K562 (cell line): ENCODE data around the gene ZNF502. TPM values are rescaled to one million over a fixed set of nuclear protein-coding genes. Genes with fewer than 3 reads are reported as not detected.
A peak's percentile ranks its signal among the peaks of the same experiment; 100 is the strongest.

ENCODE experiments used
- ATAC-seq: fragments of 200-7000 bp; cut with Tn5 transposase; 3 replicates; pipeline ENCODE4 v1.9.1; 2020; ENCODE audit warnings: moderate library complexity
- BruUV-seq: library from RNA; stranded (reverse); fragments of 400-500 nt; replicated peaks from 2 replicates; lab custom pipeline; 2021; lab: Mats Ljungman, UMichigan
- CTCF ChIA-PET: fragments of 300-600 bp; formaldehyde crosslinking; extraction: SDS; loops from one replicate; lab custom pipeline; 2021; ENCODE audit warnings: low intra/inter-chr PET ratio; lab: Yijun Ruan, JAX
- POLR2A ChIA-PET: fragments of 300-600, 350-650 bp; sonication (Branson Sonifier 250); formaldehyde crosslinking; extraction: SDS; loops from one replicate; lab custom pipeline; 2021; ENCODE audit warnings: antibody characterized with exemption, inconsistent platforms; lab: Yijun Ruan, JAX
- DNase-seq, 4 experiments: peaks; one replicate each; pipeline versions ENCODE4 v3.0.0 to v3.0.0-alpha.2; 2011 to 2018; ENCODE audit warnings: low spot score in 3 of 4, mixed read lengths in 3 of 4; ENCODE audit errors: extremely low read depth in 1 of 4
- FAIRE-seq: peaks from 2 replicates; lab custom pipeline; 2011; peaks lifted over from hg19 to GRCh38; lab: Jason Lieb, UNC
- H2AFZ ChIP-seq: 2 replicates; pipeline ENCODE4 v1.6.0; 2011; ENCODE audit warnings: low read depth, low read length, control low read depth, inconsistent platforms
- H3K27ac ChIP-seq: fragments of 200-600 bp; 3 replicates; pipeline ENCODE4 v1.8.0; 2011; ENCODE audit warnings: low read depth, mild to moderate bottlenecking, control low read depth, inconsistent platforms, low read length, moderate library complexity, mixed read lengths; ENCODE audit errors: extremely low read depth
- H3K27me3 ChIP-seq, 2 experiments: fragments of 300-600 bp in 1 of 2; 2 replicates in 1 of 2; 3 replicates in 1 of 2; pipeline versions ENCODE4 v1.6.0 to v1.8.0; 2011; ENCODE audit warnings: inconsistent platforms in 2 of 2, low read length in 2 of 2, mild to moderate bottlenecking in 1 of 2, mixed read lengths in 1 of 2, moderate library complexity in 1 of 2; ENCODE audit not compliant: control insufficient read depth in 2 of 2, insufficient read depth in 2 of 2
- H3K36me3 ChIP-seq: fragments of 300-600 bp; 3 replicates; pipeline ENCODE4 v1.8.0; 2011; ENCODE audit warnings: mild to moderate bottlenecking, low read length, inconsistent platforms; ENCODE audit not compliant: control insufficient read depth, insufficient read depth
- H3K4me1 ChIP-seq, 2 experiments: fragments of 200-600 bp in 1 of 2; replicated peaks in 1 of 2; 2 replicates in 1 of 2; 3 replicates in 1 of 2; pipeline versions ENCODE4 v1.5.1 to v1.8.0; 2011; ENCODE audit warnings: inconsistent platforms in 2 of 2, low read length in 2 of 2, mild to moderate bottlenecking in 1 of 2, mixed read lengths in 1 of 2, moderate library complexity in 1 of 2; ENCODE audit not compliant: control insufficient read depth in 2 of 2, insufficient read depth in 2 of 2
- H3K4me2 ChIP-seq: 2 replicates; pipeline ENCODE4 v1.6.1; 2011; ENCODE audit warnings: low read length, control low read depth, inconsistent platforms, mixed read lengths; ENCODE audit not compliant: insufficient read depth
- H3K4me3 ChIP-seq: fragments of 200-600 bp; sonication (generic), shearing (Covaris generic); 2 replicates; pipeline ENCODE4 v1.5.1; 2016; ENCODE audit warnings: control low read depth, inconsistent platforms
- H3K79me2 ChIP-seq: fragments of 200-600 bp; 3 replicates; pipeline ENCODE4 v1.8.0; 2011; ENCODE audit warnings: low read length, inconsistent platforms; ENCODE audit not compliant: control insufficient read depth, insufficient read depth
- H3K9ac ChIP-seq, 2 experiments: 2 replicates each; pipeline versions ENCODE4 v1.6.0 to v1.6.1; 2011; ENCODE audit warnings: low read depth in 2 of 2, low read length in 2 of 2, control low read depth in 1 of 2, inconsistent platforms in 1 of 2, mild to moderate bottlenecking in 1 of 2, mixed read lengths in 1 of 2; ENCODE audit not compliant: insufficient read depth in 1 of 2
- H3K9me1 ChIP-seq: one replicate; pipeline ENCODE4 v1.6.0; 2011; ENCODE audit warnings: inconsistent platforms, mild to moderate bottlenecking, low read length, moderate library complexity; ENCODE audit not compliant: control insufficient read depth, insufficient read depth
- H3K9me3 ChIP-seq: replicated peaks from 2 replicates; pipeline ENCODE4 v1.5.1; 2011; ENCODE audit warnings: low read depth, low read length, inconsistent platforms; ENCODE audit not compliant: control insufficient read depth, insufficient read depth
- H4K20me1 ChIP-seq: replicated peaks from 2 replicates; pipeline ENCODE4 v1.6.1; 2011; ENCODE audit warnings: low read length, inconsistent platforms, mixed read lengths; ENCODE audit not compliant: control insufficient read depth, insufficient read depth
- CBX3 ChIP-seq, 2 experiments: IDR thresholded peaks; 1 replicate in 1 of 2; 2 replicates in 1 of 2; pipeline ENCODE4 v1.6.1; 2012; ENCODE audit warnings: inconsistent platforms in 2 of 2, low read length in 2 of 2, borderline replicate concordance in 1 of 2, control low read depth in 1 of 2
- CBX5 ChIP-seq: IDR thresholded peaks from 2 replicates; pipeline ENCODE4 v1.6.1; 2014; ENCODE audit warnings: low read depth, borderline replicate concordance
- CHD1 ChIP-seq: fragments of 200-600 bp; sonication (generic); IDR thresholded peaks from one replicate; pipeline ENCODE4 v1.6.1; 2012; ENCODE audit warnings: mild to moderate bottlenecking, moderate library complexity, low read length, inconsistent platforms
- KLF1 ChIP-seq: fragments of 450-650 bp; IDR thresholded peaks from 2 replicates; pipeline ENCODE4 v1.6.1; 2016; ENCODE audit warnings: missing genetic modification characterization, missing compliant biosample characterization
- MYBL2 ChIP-seq, 2 experiments: fragments of 450-650 bp in 1 of 2; sonication (generic) in 1 of 2; formaldehyde crosslinking in 1 of 2; IDR thresholded peaks; 2 replicates each; pipeline versions ENCODE4 v1.6.1 to v1.8.1; 2017 to 2022; ENCODE audit warnings: borderline replicate concordance in 1 of 2, inconsistent platforms in 1 of 2, low read depth in 1 of 2, mild to moderate bottlenecking in 1 of 2, missing genetic modification reagents in 1 of 2, moderate library complexity in 1 of 2
- POU5F1 ChIP-seq: fragments of 150-350 bp; IDR thresholded peaks from 2 replicates; pipeline ENCODE4 v1.6.1; 2014; ENCODE audit warnings: borderline replicate concordance, low read length, low read depth, mild to moderate bottlenecking; ENCODE audit not compliant: partially characterized antibody
- TRIM28 ChIP-seq: fragments of 450-650 bp; IDR thresholded peaks from 2 replicates; pipeline ENCODE4 v1.6.1; 2017
- ZFP36 ChIP-seq: fragments of 150-350 bp; IDR thresholded peaks from 2 replicates; pipeline ENCODE4 v1.6.1; 2018; ENCODE audit warnings: low read length, low read depth; ENCODE audit not compliant: partially characterized antibody
- ZFP91 ChIP-seq: sonication (generic); formaldehyde crosslinking; IDR thresholded peaks from 2 replicates; pipeline ENCODE4 v1.8.0; 2022; ENCODE audit warnings: mild to moderate bottlenecking, missing genetic modification reagents
- ZNF316 ChIP-seq: fragments of 450-650 bp; IDR thresholded peaks from 2 replicates; pipeline ENCODE4 v1.6.1; 2016
- WGBS: fragments of 100-300 bp; shearing (Covaris generic); methylation state at CpG from one replicate; pipeline ENCODE4 v1.1.6; 2016; ENCODE audit warnings: low coverage, mixed read lengths; ENCODE audit not compliant: insufficient coverage; ENCODE audit errors: missing lambda C conversion rate; 5-methylcytosine and 5-hydroxymethylcytosine counted together
- in situ Hi-C: fragments of 300-500 bp; cut with MboI; formaldehyde crosslinking; loops from 4 replicates; pipeline ENCODE4 v1.15.0; 2018; ENCODE audit warnings: inconsistent platforms, mixed read lengths
- intact Hi-C: fragments of 100-400 bp; cut with micrococcal nuclease; formaldehyde crosslinking; loops from 2 replicates; pipeline ENCODE4 v1.14.2; 2022
- polyA plus RNA-seq, 8 experiments: library from polyadenylated mRNA; depleted of rRNA in 4 of 8; stranded (reverse) in 5 of 8; unstranded in 3 of 8; fragments of >200 nt; fragmentation: Nextera tagmentation in 2 of 8; fragmentation: Illumina TruSeq in 1 of 8; extraction: Ambion mirVana in 2 of 8; extraction: Trizol in 1 of 8; gene quantifications; 2 replicates each; pipeline versions ENCODE4 v1.2.1 to v1.2.3, GENCODE V29; 2011 to 2014; ENCODE audit warnings: inconsistent platforms in 1 of 8, missing spikeins in 1 of 8
- total RNA-seq, 7 experiments: library from RNA; depleted of rRNA in 6 of 7; stranded (reverse); fragments of >200 nt in 6 of 7; fragmentation: Illumina TruSeq in 2 of 7; extraction: Trizol in 2 of 7; gene quantifications; 2 replicates each; pipeline versions ENCODE4 v1.2.1 to v1.2.3, GENCODE V29; 2011 to 2021; ENCODE audit warnings: low replicate concordance in 1 of 7
- TF ChIP-seq, protein P1 (sequence below): fragments of 150-350 bp; IDR thresholded peaks from 2 replicates; pipeline ENCODE4 v1.6.1; 2014; ENCODE audit warnings: low read depth, mild to moderate bottlenecking, low read length, borderline replicate concordance

The ZNF502 gene
- total and polyA plus RNA-seq, 9 of the 15 experiments (the other 6 are each of a cell fraction or from before 2014, with no cell fraction given) = 0.38 to 0.98 (median 0.67) TPM

- TF ChIP-seq MYBL2 (IDR thresholded peaks at IDR 0.05; ENCODE audit: low read depth) (no peak), MYBL2 (CRISPR knock-in tag; IDR thresholded peaks at IDR 0.05; ENCODE audit: borderline replicate concordance) (no peak), KLF1 (tag) (no peak), ZNF316 (peak; percentile 79), TRIM28 (peak; percentile 82)
These were observed 59.1 kb downstream of the ZNF502 start (continued) for GRCh38 chr3:44771424-44772098.

DNA sequence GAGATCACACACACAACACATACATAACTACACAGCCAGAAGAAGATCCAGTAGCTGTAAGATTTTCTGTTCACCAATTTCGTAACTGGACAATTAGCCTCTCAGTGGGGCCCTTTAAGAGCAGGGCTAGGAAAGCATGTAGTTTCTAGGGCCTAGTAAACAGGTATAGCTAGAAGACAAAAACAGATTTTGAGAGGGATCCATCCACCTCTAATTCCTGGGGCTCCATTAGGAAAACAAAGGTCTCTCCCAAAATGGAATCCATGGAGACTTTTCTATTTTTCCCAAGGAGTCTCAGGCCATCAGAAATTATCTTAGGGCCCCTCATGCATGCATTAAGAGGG is 59.6 kb downstream of the ZNF502 start:
- H3K79me2 ChIP-seq = peaks cover 47% of the 10 kb centered on the region
- H3K4me3 ChIP-seq = no peak overlapping the region
- H4K20me1 ChIP-seq = no peaks in the 10 kb centered on the region
- ATAC-seq (no peak), DNase-seq (peak in 1 of 4 experiments; percentile 26), FAIRE-seq (no peak)
- H3K4me1 ChIP-seq = no peaks in the 10 kb centered on the region
- no peaks in the 10 kb centered on the region for H3K27me3 ChIP-seq
- no peak overlapping the region for H3K27ac ChIP-seq
- ChIA-PET POLR2A (interaction anchor here (0.7 kb wide), 1 partner anchor 11 kb away, joined by 3 read pairs; the partner anchor contains the start of genes KIAA1143 and KIF15), CTCF (no interaction called here)
- no peaks in the 10 kb centered on the region for H3K9me1 ChIP-seq
- peaks cover 48% of the 10 kb centered on the region for H3K36me3 ChIP-seq
- no peak overlapping the region for H3K4me2 ChIP-seq
- peak; percentile 87 for TF ChIP-seq ZFP36
- peak; percentile 72; the same call in 1 of the 2 replicates for TF ChIP-seq ZFP91
- TF ChIP-seq, protein P1, sequence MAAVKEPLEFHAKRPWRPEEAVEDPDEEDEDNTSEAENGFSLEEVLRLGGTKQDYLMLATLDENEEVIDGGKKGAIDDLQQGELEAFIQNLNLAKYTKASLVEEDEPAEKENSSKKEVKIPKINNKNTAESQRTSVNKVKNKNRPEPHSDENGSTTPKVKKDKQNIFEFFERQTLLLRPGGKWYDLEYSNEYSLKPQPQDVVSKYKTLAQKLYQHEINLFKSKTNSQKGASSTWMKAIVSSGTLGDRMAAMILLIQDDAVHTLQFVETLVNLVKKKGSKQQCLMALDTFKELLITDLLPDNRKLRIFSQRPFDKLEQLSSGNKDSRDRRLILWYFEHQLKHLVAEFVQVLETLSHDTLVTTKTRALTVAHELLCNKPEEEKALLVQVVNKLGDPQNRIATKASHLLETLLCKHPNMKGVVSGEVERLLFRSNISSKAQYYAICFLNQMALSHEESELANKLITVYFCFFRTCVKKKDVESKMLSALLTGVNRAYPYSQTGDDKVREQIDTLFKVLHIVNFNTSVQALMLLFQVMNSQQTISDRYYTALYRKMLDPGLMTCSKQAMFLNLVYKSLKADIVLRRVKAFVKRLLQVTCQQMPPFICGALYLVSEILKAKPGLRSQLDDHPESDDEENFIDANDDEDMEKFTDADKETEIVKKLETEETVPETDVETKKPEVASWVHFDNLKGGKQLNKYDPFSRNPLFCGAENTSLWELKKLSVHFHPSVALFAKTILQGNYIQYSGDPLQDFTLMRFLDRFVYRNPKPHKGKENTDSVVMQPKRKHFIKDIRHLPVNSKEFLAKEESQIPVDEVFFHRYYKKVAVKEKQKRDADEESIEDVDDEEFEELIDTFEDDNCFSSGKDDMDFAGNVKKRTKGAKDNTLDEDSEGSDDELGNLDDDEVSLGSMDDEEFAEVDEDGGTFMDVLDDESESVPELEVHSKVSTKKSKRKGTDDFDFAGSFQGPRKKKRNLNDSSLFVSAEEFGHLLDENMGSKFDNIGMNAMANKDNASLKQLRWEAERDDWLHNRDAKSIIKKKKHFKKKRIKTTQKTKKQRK = 0 out of 2 replicates have a peak, but pooled peaks have one; percentile 31
- TF ChIP-seq CBX5 = peak; percentile 65; the same call in 1 of the 2 replicates
- no peak for TF ChIP-seq CHD1
- TF ChIP-seq TRIM28 = peak; percentile 71
- no peak for TF ChIP-seq POU5F1
- TF ChIP-seq CBX3 (IDR thresholded peaks at IDR 0.05; ENCODE audit: borderline replicate concordance in 1 of 2, low read length in 2 of 2) = peak in 1 of 2 experiments; percentile 87; a peak in 2 of 3 replicates
- WGBS = 100% methylated on average over 1 of the region's 1 CpG
- no TSS peak for BruUV-seq
- H3K9me3 ChIP-seq = peaks cover 22% of the 10 kb centered on the region
- H2AFZ ChIP-seq = no peak overlapping the region
- in situ Hi-C loops (no loop called here), intact Hi-C loops (no loop called here)
- no peak overlapping the region for H3K9ac ChIP-seq
